Measurements from ENCODE around the gene SEC24A.
A peak's percentile ranks its signal among the peaks of the same experiment; 100 is the strongest.
"Not testable (repeated sequence)": the region's sequence is repeated elsewhere in the genome, so short reads cannot be mapped to it uniquely, and the experiment has no call there.

SEC24A gene

GRCh38 chr5:134758504-134759341 lies 110.1 kb downstream of the SEC24A start, which contains the start of gene DDX46:
DDX46 (plus strand) TSS chr5:134758779; CDS start chr5:134758939, 160 bp downstream.
- peak; percentile 83 for DNase-seq

GRCh38 chr5:134767528-134768291 lies 119.1 kb downstream of the SEC24A start:
- not testable (repeated sequence) for DNase-seq

- no peak for DNase-seq
These were observed 120.6 kb downstream of the SEC24A start for GRCh38 chr5:134769206-134769605.

GRCh38 chr5:134772461-134773125 lies 124.0 kb downstream of the SEC24A start:
- DNase-seq = no peak

- DNase-seq = no peak
These were observed 128.8 kb downstream of the SEC24A start for GRCh38 chr5:134777366-134777765.

All from NCI-H446 treated with DMSO at 0.1 percent for 48 hours (cell line).